ENCODE results near the gene CAST. TPM values are rescaled to one million over a fixed set of nuclear protein-coding genes. Genes with fewer than 3 reads are reported as not detected.

The CAST gene
- total RNA-seq, 4 donors from 2014 or later: 321 to 971 (median 445) TPM

DNA sequence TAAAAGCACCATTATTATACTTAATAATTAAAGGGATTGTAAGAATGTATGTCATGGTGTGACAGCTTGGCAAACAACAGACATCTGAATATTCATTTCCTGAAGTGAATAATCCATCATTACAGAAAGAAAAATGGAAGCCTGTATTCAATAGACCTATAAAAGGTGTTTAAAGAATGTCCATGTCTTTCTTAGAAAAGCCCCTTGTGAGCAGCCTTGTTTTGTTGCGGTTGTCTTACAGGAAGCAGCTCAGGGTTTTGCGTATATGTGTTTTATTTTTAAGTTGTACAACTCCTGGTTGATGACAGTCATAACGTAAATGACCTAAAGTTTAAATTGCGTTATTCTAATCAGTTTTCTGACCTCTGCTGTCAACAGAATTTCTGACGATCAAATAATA is 53.8 kb downstream of the CAST start:
- no peaks in the 10 kb centered on the region for H3K36me3 ChIP-seq
- no peaks in the 10 kb centered on the region for H3K9me3 ChIP-seq
- no peak for DNase-seq
- ATAC-seq: no peak
- intact Hi-C loops (cut with DNase I; ENCODE audit: low total_unique reads) (no loop called here), in situ Hi-C loops (cut with MboI; ENCODE audit: low sequenced_read_pairs in 4 of 4) (loop anchor here in 2 of 4 donors (25.0 kb wide), 2 partner anchors 854 to 879 kb away; no protein-coding TSS in a partner anchor)
- H3K27ac ChIP-seq: peak overlapping the region; percentile 94 to 99 (median 98)
- TF ChIP-seq POLR2A (IDR thresholded peaks at IDR 0.05): no peak
- TF ChIP-seq, protein P1, sequence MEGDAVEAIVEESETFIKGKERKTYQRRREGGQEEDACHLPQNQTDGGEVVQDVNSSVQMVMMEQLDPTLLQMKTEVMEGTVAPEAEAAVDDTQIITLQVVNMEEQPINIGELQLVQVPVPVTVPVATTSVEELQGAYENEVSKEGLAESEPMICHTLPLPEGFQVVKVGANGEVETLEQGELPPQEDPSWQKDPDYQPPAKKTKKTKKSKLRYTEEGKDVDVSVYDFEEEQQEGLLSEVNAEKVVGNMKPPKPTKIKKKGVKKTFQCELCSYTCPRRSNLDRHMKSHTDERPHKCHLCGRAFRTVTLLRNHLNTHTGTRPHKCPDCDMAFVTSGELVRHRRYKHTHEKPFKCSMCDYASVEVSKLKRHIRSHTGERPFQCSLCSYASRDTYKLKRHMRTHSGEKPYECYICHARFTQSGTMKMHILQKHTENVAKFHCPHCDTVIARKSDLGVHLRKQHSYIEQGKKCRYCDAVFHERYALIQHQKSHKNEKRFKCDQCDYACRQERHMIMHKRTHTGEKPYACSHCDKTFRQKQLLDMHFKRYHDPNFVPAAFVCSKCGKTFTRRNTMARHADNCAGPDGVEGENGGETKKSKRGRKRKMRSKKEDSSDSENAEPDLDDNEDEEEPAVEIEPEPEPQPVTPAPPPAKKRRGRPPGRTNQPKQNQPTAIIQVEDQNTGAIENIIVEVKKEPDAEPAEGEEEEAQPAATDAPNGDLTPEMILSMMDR (IDR thresholded peaks at IDR 0.05 in 4 of 5, conservative IDR thresholded peaks at IDR 0.05 in 1 of 5): no peak
- peaks cover 83 to 96% of the 10 kb centered on the region in 2 donors for H3K4me1 ChIP-seq
- no peaks in the 10 kb centered on the region for H3K27me3 ChIP-seq
- H3K4me3 ChIP-seq: no peak overlapping the region

DNA sequence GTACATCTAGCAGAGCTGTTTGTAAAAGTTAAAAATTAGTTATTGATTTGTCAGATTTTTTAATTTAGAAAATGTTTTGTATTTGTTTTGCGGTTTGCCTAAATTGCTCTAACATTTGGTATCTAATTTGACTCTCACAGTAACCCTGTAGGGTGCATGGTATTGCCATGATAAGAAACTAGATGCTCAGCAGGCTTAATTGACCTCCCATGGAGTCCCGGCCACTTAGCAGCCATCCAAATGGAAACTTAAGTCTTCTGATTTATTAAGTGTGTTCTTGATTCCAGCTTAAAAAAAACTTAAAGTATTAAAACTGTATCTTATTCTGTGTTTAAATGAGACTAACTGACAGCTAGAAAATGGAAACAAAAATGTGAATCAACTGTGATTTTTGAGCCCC is 54.5 kb downstream of the CAST start:
- ATAC-seq (no peak), DNase-seq (no peak)
- Histone ChIP-seq H3K36me3 (no peaks in the 10 kb centered on the region), H3K4me3 (no peak overlapping the region), H3K4me1 (peaks cover 81 to 96% of the 10 kb centered on the region in 2 donors), H3K9me3 (no peaks in the 10 kb centered on the region), H3K27me3 (no peaks in the 10 kb centered on the region), H3K27ac (peak overlapping the region; percentile 94 to 99 (median 98))
- in situ Hi-C loops (cut with MboI; ENCODE audit: low sequenced_read_pairs in 4 of 4) (loop anchor here in 2 of 4 donors (25.0 kb wide), 2 partner anchors 854 to 879 kb away; no protein-coding TSS in a partner anchor), intact Hi-C loops (cut with DNase I; ENCODE audit: low total_unique reads) (no loop called here)
- TF ChIP-seq POLR2A (IDR thresholded peaks at IDR 0.05): no peak
- TF ChIP-seq, protein P1 (IDR thresholded peaks at IDR 0.05 in 4 of 5, conservative IDR thresholded peaks at IDR 0.05 in 1 of 5): no peak

DNA sequence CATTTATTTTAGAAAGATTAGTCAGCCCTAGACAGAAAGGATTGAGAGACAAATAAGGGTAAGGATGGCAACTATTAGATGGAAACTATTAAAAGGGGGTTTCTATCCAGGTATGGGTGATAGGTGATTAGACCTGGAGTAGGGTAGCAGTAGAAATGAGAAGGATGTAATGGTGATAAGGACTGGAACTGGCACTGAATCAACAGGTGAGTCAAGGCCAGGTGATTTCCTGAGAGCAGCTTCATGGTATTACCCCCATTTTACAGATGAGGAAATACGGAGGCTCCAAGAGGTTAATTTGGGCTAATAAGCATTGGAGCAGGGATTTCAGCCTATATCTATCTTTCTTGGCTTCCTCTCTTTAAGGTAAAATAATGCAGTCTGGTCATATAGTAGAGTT is 55.7 kb downstream of the CAST start:
- Histone ChIP-seq H3K9me3 (no peaks in the 10 kb centered on the region), H3K36me3 (no peaks in the 10 kb centered on the region), H3K4me3 (no peak overlapping the region), H3K4me1 (peaks cover 86 to 97% of the 10 kb centered on the region in 2 donors), H3K27me3 (no peaks in the 10 kb centered on the region), H3K27ac (peak overlapping the region in 3 of 4 donors; percentile 94 to 99 (median 98))
- TF ChIP-seq, protein P1 (IDR thresholded peaks at IDR 0.05 in 4 of 5, conservative IDR thresholded peaks at IDR 0.05 in 1 of 5): no peak
- no peak for TF ChIP-seq POLR2A (IDR thresholded peaks at IDR 0.05)
- intact Hi-C loops (cut with DNase I; ENCODE audit: low total_unique reads) (no loop called here), in situ Hi-C loops (cut with MboI; ENCODE audit: low sequenced_read_pairs in 4 of 4) (loop anchor here in 2 of 4 donors (25.0 kb wide), 2 partner anchors 856 to 881 kb away; no protein-coding TSS in a partner anchor)
- no peak for ATAC-seq
- DNase-seq: no peak

DNA sequence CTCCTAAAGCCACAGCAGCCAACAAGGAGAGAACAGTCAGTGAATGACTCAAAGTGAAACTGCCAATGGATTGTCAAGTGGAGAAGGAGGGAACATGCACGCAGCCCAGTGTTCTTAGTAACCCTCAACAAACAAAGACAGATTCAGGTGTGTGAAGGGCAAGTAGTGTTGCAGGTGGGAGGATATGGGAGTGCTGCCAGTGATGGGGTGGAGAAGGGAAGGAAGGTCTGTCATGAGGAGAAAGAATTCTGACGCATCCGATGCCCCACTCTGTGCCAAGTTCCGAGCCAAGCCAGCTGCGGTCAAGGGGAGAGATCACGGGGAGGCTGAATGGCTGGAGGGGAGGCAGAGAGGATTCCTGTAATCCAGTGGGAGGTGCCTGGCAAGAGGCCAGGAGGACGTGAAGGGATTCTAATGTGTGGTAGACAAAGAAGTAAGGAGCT is 56.5 kb downstream of the CAST start:
- H3K4me3 ChIP-seq: no peak overlapping the region
- ATAC-seq (no peak), DNase-seq (peak in 1 of 2 donors; percentile 50)
- H3K36me3 ChIP-seq: no peaks in the 10 kb centered on the region
- TF ChIP-seq, protein P1 (IDR thresholded peaks at IDR 0.05 in 4 of 5, conservative IDR thresholded peaks at IDR 0.05 in 1 of 5): no peak
- TF ChIP-seq POLR2A (IDR thresholded peaks at IDR 0.05): peak in 1 of 2 donors; percentile 8
- H3K27me3 ChIP-seq: no peaks in the 10 kb centered on the region
- in situ Hi-C loops (cut with MboI; ENCODE audit: low sequenced_read_pairs in 4 of 4) (loop anchor here in 2 of 4 donors (25.0 kb wide), 2 partner anchors 856 to 881 kb away; no protein-coding TSS in a partner anchor), intact Hi-C loops (cut with DNase I; ENCODE audit: low total_unique reads) (no loop called here)
- no peaks in the 10 kb centered on the region for H3K9me3 ChIP-seq
- peak overlapping the region; percentile 75 to 99 (median 96) for H3K27ac ChIP-seq
- peaks cover 86 to 95% of the 10 kb centered on the region in 2 donors for H3K4me1 ChIP-seq

Data from gastrocnemius medialis (tissue), 4 donors.